GM21825 (cell line): ENCODE measurements around the gene ELOF1.
"Not testable (repeated sequence)": the region's sequence is repeated elsewhere in the genome, so short reads cannot be mapped to it uniquely, and the experiment has no call there.

ENCODE experiments used
- ATAC-seq: cut with Tn5 transposase; IDR thresholded peaks from one replicate; pipeline ENCODE4 v1.9.1; 2021; ENCODE audit warnings: mild to moderate bottlenecking, moderate library complexity; ENCODE audit not compliant: unreplicated experiment

The ELOF1 gene

GRCh38 chr19:11573354-11573753 lies 14.3 kb upstream of the ELOF1 start:
- ATAC-seq, result not testable (repeated sequence)

GRCh38 chr19:11570039-11570462 lies 11.0 kb upstream of the ELOF1 start:
- no peak for ATAC-seq

DNA sequence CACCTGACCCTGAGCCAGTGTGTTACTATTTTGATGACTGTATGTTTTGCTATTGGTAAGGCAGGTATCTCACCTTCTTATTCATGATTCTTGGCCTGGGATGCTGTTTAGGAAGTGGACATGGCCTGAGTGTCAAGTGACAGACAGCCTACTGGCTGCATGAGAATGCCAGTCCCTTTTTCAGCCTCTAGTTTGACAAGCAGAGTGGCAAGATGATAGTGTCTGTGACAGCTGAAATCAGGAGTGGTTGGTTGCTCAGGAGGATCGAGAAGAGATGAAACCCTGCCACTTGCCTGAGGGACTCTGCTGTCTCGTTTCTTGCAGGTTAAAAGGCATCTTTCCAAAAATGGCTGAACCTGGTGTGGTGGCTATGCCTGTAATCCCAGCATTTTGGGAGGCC lies 7.1 kb upstream of the ELOF1 start:
- no peak for ATAC-seq

- ATAC-seq, result not testable (repeated sequence)
Observed at GRCh38 chr19:11565649-11565980, 6.6 kb upstream of the ELOF1 start.

- not testable (repeated sequence) for ATAC-seq
Observed at GRCh38 chr19:11564082-11564807, 5.2 kb upstream of the ELOF1 start.

- ATAC-seq, result no peak
Observed at GRCh38 chr19:11563532-11563931, 4.5 kb upstream of the ELOF1 start.

GRCh38 chr19:11560404-11561051 lies 1.5 kb upstream of the ELOF1 start:
- peak; percentile 37 for ATAC-seq

GRCh38 chr19:11556634-11557420 lies 2.2 kb downstream of the ELOF1 start:
- no peak for ATAC-seq

- ATAC-seq, result no peak
Observed at GRCh38 chr19:11555246-11555645, 3.8 kb downstream of the ELOF1 start.

DNA sequence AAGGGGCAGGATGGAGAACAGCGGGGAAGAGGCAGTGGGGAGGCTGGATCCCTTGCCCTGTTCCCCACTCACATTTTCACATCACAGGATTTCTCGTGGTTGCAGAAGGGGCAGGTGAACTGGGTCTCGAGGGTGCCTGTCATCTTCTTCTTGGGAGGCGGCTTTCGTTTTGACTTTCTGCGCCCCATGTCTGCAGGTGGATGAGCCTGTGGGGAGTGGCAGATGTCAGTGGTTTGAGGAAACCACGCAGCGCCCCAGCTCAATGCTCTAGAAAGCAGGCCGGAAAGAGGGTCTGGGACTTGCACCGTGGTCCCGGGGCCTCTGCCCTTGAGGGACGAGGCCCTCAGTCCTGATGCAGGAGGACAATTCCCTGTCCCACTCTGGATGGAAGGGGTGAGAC lies 4.9 kb downstream of the ELOF1 start:
- no peak for ATAC-seq

- ATAC-seq, result no peak
Observed at GRCh38 chr19:11552666-11553372, 6.2 kb downstream of the ELOF1 start.

DNA sequence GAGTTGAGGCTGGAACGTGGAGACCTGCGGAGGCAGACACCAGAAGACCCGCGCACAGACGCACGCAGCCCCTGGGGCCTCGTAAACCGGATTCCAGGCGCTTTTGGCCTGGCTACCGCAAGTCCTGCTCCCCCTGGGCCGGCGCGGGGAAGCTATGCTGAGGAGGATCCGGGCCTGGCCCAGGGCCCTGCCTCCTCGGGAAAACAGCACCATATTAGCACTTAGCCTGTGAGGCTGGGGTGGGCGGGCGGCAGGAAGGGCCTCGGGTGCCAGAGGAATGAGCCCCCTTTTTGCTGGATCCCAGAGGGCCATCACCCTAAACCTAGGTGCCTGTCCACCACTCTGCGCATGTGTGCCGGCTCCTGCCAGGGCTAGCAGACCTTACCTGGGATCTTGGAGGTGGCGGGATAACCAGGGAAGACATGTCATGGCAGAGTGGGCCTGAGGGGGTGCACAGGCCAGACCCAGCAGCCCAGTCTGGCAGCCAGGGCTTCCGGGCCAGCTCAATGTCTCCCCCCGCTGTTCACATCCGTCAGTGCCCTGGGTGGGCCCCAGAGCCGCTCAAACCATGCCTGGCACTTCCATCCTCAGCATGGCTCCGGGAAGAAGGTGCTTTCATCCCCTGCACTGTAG lies 7.3 kb downstream of the ELOF1 start:
- ATAC-seq, result no peak

DNA sequence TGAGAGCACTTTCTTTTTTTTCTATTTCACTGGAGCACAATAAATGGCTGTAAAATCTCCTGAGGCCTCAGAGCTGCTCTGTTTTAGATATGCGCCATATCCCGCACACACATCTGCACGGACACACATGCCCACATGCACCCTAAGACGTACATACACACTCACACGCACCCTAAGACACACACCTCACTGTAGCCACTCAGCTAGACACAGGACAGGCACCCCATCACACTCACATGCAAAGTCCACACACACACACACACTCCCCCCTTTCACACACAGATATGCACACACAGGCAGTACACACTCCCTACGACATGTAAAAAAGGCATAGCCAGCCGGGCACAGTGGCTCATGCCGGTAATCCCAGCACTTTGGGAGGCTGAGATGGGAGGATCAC lies 8.8 kb downstream of the ELOF1 start:
- no peak for ATAC-seq

GRCh38 chr19:11549386-11549953 lies 9.6 kb downstream of the ELOF1 start:
- no peak for ATAC-seq

DNA sequence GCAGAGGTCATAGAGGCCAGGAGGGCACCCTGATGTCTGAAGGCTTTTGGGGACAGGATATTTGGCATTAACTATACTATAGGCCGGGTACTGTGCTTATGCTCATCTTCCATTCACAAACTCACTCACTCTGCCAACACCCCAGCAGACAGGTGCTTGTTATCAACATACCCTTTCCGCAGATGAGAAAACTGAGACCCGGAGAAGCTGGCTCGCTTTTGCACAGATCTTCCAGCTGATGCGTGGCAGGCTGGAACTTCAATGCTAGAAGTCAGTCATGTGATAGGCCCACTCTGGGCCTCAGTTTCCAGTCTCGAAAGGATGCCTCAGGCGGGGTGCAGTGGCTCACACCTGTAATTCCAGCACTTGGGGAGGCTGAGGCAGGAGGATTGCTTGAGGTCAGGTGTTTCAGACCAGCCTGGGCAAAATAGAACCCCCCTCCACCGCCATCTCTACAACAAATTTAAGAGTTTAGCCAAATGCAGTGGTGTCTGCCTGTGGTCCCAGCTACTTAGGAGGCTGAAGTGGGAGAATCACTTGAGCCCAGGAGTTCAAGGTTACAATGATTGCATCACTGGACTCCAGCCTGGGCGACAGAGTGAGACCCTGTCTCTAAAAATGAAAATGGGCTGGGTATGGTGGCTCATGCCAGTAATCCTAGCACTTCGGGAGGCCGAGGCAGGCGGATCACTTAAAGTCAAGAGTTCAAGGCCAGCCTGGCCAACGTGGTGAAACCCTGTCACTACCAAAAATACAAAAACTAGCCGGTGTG lies 10.9 kb downstream of the ELOF1 start:
- no peak for ATAC-seq

- no peak for ATAC-seq
Observed at GRCh38 chr19:11541238-11541637, 17.8 kb downstream of the ELOF1 start.

- no peak for ATAC-seq
Observed at GRCh38 chr19:11540645-11541044, 18.4 kb downstream of the ELOF1 start.

- no peak for ATAC-seq
Observed at GRCh38 chr19:11539495-11540365, 19.3 kb downstream of the ELOF1 start.
